Posterior cingulate gyrus (tissue), 11 donors: Measurements from ENCODE around the gene SFI1.
"Not testable (repeated sequence)": the region's sequence is repeated elsewhere in the genome, so short reads cannot be mapped to it uniquely, and the experiment has no call there.

Experiments used
- DNase-seq, 10 donors: peaks; one replicate each; pipeline versions ENCODE4 v3.0.0 to v3.0.0-alpha.2; 2020 to 2021; ENCODE audit warnings: mixed read lengths in 3 of 10
- intact Hi-C: fragments of 100-400 bp; cut with DNase I; formaldehyde crosslinking; loops from one replicate; pipeline ENCODE4 v1.15.1; 2023

SFI1 gene

DNA sequence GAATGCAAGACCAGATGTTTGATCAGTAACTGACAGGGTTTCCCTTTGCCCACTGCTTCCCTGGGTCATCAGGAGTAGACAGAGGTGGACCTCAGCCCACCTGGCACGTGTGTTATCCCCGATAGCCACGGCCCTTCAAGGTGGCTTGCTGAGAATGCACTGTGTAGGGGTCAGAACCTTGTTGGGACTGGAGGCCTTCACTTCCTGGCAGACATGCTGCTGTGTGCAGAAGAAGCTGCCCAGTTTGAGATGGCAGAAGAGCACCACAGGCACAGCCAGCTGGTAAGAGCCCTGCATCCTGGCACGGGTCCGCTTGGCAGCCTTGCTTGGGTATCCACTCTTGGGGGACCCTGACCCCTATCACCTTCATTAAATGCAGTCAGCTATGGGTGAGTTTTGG is 81.8 kb downstream of the SFI1 start:
- intact Hi-C loops, result no loop called here
- peak in 1 of 10 donors; percentile 9 for DNase-seq

DNA sequence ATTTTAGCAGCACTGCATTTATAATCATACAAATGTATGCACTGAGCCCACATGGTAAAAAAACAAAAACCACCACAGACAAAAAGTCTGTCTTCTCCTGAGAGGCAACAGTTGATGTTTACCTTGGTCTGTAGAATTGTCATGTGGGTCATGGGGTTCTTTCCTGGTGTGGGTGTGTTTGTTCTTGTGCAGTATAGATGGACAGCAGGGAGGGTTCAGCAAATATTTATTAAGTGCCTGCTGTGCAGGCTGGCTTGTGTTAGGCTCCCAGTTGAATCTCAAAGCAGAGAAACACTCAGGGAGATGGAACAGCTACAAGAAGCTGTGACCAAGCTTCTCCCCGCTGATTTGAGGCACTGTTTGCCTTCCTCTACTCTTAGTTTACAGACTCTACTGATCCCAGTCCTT is 83.5 kb downstream of the SFI1 start:
- no peak for DNase-seq
- intact Hi-C loops, result no loop called here

DNA sequence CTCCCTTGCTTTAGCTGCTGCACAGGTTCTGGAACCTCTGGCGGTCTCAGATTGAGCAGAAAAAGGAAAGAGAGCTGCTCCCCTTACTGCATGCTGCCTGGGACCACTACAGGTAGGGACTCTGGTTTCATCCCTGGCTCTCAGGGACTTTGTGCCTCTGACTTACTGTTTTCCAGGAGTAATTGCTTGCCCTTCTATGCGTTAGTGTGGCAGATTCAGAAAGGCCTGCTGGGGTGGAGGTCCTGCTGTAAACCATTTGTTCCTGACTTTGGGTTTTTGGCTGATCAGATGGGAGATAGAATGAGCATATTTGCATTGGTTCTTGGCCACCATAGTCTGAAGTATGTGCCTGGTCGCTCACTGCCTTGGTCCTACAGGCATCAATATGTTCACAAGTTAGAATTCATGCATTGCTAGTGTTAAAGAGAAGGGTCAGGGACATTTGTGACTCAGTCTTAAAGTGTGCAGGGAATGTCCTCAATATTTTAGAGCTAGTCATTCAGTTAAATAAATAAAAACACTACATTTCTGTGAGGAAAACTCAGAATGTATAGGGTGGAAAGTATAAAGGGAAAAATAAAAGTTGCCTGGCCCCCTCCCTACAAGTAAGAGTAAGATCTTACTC is 87.6 kb downstream of the SFI1 start:
- no peak for DNase-seq
- intact Hi-C loops, result no loop called here

DNA sequence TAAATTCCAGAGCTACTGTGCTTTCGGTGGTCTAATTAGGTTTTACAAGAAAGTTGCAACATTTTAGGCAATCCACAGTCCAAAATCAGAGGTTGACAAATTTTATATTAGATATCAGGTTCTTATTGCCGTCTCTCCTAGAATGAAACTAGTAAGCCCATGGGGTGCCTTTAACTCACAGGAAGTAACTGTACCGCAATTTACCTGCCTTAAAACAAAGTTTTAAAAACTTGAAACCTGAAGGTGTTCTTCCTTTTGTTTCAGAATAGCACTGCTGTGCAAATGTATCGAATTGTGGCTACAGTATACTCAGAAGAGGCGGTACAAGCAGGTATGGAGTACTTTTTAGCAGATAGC is 88.4 kb downstream of the SFI1 start:
- no peak for DNase-seq
- intact Hi-C loops, result no loop called here

DNA sequence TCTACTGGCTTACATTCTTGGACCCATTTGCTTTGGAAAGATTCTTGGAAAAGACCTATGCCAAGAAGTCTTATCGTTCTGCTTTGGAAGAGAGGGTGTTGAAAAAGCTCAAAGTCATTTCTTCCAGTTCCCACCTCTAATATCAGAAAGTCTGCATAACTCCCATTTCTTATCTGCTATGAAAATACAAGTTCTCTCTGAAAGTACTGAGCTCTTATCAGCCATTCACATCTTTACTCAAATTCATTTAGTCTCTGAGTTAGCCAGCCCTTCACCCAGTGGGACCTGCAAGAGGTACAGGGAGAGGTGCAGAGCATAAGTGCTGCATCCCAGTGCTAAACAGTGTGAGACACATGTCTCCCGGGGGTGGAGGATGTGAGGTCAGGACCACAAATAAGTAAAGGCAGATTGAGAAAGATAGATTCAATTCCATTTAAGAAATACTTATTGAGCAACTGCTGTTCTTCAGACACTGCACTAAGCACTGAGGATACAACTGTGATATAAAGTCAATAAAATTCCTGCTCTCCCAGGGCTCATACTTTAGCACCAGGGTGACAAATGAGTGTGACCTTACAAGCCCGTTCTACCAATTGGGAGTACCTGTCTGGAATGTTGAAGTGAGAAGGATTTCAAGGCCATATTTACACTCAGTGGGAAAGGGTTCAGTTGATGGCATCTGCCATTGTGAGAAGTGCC is 89.0 kb downstream of the SFI1 start:
- no peak for DNase-seq
- intact Hi-C loops, result no loop called here

DNA sequence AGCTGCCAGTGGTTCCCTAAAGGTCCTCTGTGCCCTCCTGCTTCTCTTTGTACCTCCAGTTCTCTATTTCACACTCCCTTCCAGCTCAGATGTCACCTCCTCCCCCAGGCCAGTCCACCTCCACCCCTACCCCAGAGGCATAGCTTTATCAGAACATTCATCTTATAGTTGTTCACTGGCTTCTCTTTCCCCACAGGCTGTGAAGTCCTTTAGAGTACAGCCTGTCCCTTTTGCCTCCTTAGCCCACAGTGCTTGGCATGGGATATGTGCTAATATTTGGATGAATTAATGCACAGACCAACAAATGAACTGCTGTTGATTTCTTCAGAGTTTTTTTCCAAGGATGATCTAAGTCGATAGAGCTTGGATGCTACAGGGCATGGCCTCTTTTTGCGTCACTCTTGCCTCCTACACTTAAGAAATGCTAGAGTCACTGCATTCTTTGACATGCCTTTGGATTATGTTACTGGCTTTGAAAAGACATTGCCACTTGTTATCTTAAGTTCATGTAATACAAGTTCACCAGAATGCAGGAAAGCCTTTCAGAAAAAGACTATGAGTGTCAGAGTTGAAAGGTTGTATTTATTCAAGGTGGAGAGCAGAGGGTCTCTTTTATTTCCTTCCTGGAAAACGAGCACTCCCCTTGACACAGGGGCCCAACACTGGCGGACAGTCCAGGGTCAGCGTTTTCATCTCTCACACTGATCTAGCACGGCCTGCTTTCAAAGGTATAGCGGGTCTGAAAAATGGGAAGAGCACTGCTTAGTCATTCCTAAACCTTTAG is 90.0 kb downstream of the SFI1 start:
- DNase-seq, result no peak
- intact Hi-C loops, result no loop called here

DNA sequence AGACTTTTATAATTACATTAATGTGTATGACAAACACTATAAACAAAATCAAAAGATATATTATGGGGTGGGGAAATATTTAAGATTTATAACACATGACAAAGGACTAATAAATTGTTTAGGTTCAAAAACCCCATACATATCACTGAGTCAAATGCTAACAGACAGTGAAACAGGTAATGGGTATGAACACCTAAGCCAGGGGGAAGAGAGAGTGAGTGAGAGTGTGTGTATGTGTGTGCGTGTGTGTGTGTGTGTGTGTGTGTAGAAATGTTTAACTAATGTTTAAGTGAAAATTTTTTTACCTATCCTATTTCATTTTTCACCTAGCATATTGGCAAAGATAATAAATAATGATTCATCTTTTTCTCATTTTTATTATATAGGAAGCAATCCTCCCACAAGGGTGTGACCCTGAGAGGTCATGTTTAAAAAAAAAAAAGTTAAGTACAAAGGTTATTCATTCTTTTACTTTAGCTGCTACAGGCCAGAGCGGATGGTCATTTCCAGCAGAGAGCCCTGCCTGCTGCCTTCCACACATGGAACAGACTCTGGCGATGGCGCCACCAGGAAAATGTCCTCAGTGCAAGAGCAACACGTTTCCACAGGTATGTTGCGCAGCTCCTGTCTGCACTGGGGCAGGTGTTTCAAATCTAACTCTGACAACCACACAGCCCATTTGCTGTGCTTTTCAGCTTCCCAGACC is 92.8 kb downstream of the SFI1 start:
- DNase-seq, result no peak
- intact Hi-C loops, result no loop called here

DNA sequence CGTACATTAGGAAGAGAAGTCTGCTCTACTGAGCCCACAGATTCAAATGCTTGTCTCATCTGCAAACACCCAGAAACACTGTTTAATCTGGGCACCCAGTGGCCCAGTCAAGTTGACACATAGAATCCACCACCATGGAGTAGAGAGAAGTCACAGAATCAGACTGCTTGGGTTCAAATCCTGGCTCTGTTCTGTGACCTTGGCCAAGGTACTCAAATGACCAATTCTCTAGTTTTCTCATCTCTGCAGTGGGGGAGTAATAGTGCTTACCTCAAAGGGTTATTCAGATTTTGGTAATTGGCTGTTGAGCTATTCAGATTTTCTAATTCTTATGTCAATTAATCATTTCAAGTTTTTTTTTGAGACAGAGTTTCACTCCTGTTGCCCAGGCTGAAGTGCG is 93.8 kb downstream of the SFI1 start:
- DNase-seq, intact Hi-C loops: not testable (repeated sequence)

DNA sequence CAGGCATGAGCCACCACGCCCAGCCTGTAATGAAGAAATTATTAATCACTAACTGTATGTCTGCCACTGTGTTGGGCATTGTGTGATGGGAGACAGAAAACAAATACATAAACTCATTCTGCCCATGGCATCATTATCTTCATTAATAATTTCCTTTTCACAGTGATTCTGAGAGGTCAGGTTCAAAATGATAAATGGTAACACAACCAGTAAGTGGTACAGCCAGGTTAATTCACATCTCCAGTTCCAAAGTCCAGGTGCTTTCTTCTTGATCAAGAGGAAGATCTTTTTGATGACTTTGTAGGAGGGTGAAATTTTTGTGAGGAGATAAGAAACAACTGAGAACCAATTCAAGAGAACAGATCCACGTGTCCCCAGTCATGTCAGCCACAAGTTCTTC is 98.9 kb downstream of the SFI1 start:
- intact Hi-C loops, result no loop called here
- no peak for DNase-seq

DNA sequence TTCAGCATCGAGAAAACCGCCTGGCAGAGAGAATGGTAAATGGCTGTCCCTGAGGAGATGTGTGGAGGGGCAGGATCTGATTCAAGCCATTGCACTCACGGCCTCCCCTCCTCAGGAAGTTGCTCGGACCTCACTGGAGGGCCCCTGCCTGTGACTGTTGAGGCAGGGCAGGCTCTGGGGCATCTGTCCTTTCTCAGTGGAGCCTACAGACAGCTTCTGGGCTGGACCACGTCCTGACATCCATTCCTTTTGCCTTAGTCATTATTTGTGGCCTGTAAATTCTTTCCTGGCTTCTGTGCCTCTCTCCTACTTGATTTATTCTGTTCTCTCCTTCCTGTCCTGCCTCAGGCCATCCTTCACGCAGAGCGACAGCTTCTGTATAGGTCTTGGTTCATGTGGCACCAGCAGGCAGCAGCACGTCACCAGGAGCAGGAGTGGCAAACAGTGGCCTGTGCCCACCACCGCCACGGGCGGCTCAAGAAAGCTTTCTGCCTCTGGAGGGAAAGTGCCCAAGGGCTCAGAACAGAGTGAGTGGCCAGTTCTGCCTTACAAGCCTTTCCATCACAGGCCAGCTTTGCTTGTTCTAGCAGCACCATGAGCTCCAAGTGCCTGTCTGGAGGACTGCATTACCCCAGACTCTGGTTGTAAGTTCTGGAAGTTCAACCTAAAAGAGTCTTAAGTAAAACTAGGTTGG is 106.1 kb downstream of the SFI1 start:
- DNase-seq, result peak in 2 of 10 donors; percentile 29 to 45
- intact Hi-C loops, result no loop called here

DNA sequence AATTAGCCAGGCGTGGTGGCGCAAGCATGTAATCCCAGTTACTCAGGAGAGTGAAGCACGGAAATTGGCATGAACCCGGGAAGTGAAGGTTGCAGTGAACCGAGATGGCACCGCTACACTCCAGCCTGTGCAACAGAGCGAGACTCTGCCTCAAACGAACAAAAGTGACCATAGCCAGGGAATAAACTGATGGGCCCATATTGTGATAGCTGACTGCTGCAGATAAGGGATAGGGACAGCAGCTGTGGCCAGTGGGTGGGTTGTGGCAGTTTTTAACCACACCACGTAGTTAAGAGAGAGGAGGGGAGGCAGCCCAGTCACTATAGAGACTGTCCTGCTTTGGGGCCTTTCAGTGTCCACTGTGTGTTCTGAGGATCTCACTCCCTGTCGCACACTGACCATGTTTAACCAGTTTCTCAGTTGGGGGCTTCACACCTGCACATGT is 106.8 kb downstream of the SFI1 start:
- peak in 1 of 10 donors; percentile 4 for DNase-seq
- intact Hi-C loops, result no loop called here

DNA sequence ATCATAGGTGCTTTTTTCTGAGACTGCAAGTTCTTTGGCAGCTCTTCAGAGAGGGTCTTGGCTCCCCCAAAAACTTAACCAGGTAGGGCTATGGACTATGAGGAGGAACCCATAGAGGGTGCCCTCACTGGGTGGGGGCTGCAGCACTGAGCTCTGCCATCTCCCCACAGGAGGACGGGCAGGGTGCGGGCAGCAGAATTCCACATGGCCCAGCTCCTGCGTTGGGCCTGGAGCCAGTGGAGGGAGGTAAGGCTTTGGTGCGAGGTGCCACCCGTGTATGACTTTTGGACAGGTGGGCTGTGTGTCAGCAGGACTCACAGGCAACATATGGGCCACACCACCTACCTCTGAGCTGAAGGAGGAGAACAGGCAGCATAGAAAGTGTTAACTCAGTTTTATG is 107.2 kb downstream of the SFI1 start:
- peak in 2 of 10 donors; percentile 57 to 63 for DNase-seq
- intact Hi-C loops, result no loop called here

DNA sequence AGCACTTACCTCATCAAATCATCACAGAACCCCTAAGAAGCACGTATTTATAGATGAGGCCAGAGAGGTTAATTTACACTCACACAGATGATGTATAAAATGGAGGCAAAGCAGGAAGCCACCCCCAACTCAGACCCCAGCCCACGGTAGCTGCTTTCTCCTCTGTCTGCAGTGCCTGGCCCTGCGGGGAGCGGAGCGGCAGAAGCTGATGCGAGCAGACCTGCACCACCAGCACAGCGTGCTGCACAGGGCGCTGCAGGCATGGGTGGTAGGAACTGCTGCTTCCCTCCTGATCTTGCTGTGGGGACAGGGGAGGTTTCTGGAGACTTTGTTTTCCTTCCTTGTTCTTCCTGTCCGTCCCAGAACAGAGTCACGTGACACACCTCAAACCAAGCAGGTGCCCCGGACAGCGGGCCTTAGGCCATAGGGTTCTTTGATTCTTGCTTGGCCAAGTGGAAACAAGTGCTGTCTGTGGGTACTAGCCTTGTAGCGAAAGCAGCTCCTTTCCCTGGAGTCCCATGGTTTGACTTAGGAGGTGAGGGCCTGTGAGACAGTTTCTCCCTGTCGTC is 107.9 kb downstream of the SFI1 start:
- intact Hi-C loops, result no loop called here
- DNase-seq, result peak in 2 of 10 donors; percentile 27 to 59

DNA sequence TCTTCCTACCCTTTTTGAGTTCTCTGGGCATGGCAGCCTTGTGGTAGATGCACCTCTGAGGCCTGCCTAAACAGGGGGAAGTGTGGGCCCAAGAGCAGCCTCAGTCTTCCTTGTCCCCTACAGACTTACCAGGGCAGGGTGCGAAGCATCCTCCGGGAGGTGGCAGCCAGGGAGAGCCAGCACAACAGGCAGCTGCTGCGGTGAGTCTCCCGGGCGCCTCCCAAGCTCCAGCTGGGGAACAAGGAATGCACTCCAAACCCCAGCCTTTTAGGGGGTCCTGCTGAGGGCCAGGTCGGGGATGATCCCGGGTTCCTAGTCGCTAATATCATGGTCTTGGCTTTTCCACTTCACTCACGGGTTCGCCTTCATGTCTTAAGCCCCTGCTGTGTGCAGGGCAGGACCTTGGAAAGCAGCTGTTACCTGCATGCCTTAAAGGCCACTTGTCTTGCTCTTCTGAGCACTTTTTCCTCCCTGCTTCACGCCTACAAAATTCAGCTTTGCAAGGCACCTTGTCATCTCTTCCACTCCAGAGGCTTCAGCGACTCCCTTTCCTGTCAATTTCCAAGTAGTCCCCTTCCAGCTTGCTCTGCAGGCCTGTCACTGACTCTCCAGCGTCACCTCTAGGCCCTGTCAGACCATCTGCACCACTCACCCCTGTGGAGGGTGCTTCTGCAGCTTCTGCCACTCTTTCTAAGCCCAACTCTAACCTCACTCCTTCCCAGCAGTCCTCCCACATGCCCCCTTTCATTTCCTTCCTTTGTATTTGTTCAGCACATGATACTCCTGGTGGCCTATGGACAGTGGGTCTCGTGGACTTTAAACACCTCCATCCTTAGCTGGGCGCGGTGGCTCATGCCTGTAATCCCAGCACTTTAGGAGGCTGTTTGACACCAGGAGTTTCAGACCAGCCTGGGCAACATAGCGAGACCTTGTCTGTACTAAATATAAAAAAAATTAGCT is 108.7 kb downstream of the SFI1 start:
- peak in 3 of 10 donors; percentile 21 to 69 (median 59) for DNase-seq
- intact Hi-C loops, result no loop called here

DNA sequence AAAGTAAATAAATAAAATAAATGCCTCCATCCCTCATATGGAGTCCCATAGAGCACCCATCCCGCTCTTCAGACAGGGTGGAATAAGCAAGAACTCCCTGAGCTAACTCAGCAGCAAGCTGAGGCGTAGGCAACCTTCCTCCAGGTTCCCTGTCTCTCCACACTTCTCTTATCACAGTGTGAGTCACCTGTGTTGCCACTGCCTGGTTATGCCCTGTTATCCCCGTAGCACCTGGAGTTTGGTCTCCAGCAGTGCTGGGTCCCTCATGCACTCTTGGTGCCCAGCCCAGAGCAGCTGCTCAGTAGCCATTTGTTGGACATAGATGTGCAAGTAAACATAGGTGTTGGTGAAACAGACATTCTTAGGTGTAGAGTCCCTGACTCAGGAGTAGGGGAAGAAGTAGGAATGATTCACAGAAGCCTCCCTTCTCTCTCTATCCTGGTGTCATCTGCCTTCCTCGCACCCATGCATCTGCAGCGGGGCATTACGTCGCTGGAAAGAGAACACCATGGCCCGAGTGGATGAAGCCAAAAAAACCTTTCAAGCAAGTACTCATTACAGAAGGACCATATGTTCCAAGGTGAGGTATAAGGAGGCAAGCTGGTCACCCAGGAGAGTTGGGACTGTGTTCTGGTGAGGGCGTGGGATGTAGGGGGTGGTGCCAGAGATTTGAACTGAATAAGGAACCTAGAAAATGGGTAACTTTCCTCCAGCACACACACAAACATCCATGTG is 109.7 kb downstream of the SFI1 start:
- intact Hi-C loops, result no loop called here
- peak in 2 of 10 donors; percentile 66 to 82 for DNase-seq

DNA sequence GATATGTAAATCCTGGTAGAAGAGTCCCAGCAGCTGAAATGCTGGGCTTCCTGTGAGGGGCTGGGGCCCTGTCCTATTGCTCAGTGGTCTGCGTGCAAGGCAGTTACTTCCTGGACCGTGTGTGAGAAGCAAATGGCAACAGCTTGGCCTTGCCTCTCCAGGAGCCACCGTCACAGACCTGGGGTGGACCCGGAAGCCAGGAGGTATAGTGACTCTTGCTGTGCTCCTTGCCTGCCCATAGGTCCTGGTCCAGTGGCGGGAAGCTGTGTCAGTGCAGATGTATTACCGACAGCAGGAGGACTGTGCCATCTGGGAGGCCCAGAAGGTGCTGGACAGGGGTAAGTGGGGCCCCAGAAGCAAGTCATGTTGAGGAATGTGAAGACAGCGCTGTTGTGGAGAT is 111.4 kb downstream of the SFI1 start:
- intact Hi-C loops, result no loop called here
- DNase-seq, result peak in 2 of 10 donors; percentile 43 to 67

DNA sequence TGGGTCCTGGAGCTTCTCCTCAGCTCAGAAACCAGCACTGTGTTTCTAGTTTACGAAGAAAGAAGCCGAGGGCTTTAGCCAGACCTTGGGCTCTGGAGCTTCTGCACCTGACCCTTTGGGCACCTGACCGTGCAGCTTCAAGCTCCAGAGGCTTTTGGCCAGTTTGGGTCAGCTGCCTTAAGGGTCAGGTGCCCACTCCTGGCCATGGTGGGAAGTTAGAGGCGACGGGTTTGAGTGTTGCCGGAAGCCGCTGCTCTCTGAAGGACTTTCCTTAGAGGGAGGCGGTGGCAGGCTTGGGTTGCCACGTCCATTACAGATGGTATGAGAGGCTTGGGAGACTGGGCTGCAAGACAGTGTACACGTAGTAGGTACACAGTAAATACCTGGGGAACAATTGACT is 113.4 kb downstream of the SFI1 start:
- DNase-seq, result peak in 2 of 10 donors; percentile 44 to 72
- intact Hi-C loops, result no loop called here

DNA sequence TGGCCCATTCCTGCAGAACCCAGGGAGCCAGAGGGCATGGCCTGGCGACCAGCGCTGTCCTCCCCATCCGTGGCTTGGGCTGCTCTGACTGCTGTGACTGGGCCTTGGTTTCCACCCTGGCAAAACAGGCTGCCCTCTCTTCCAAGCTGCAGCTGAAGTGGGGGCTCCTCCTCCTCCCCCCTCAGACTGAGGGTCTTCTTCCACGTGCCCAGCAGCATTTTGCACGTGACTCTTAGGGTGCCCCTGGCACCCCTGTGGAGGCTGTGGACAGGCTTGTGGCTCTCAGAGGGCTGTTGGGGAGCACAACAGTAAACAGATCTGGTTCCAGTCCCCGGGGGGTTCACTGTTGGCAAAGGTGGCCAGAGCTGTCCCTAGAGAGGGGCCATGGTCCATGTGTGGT is 114.3 kb downstream of the SFI1 start:
- intact Hi-C loops, result no loop called here
- DNase-seq, result peak in 3 of 10 donors; percentile 5 to 54 (median 30)
